ENCODE results near the gene ADAMTS7.
"Not testable (repeated sequence)": the region's sequence is repeated elsewhere in the genome, so short reads cannot be mapped to it uniquely, and the experiment has no call there.

The ADAMTS7 gene

DNA sequence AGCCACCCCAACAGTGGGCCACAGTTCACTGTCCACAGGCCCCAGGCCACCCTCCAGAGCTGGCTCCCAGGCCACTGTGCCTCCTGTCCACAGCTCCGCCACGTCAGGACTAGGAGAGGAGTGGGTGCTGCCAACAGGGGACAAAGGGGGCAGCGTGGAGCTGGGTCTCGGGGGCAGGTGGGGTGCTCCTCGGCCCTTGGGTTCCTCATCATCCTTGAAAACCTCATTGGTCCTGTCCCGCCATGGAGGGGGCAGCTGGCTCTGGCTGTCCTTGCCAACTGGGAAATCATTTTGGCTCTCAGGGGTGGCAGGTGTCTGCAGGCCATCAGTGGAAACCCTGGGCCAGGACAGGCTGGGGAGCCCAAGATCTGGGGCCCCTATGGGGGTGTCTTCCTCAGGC, 45.2 kb downstream of the ADAMTS7 start:
- DNase-seq (ENCODE audit: low read depth), result no peak

DNA sequence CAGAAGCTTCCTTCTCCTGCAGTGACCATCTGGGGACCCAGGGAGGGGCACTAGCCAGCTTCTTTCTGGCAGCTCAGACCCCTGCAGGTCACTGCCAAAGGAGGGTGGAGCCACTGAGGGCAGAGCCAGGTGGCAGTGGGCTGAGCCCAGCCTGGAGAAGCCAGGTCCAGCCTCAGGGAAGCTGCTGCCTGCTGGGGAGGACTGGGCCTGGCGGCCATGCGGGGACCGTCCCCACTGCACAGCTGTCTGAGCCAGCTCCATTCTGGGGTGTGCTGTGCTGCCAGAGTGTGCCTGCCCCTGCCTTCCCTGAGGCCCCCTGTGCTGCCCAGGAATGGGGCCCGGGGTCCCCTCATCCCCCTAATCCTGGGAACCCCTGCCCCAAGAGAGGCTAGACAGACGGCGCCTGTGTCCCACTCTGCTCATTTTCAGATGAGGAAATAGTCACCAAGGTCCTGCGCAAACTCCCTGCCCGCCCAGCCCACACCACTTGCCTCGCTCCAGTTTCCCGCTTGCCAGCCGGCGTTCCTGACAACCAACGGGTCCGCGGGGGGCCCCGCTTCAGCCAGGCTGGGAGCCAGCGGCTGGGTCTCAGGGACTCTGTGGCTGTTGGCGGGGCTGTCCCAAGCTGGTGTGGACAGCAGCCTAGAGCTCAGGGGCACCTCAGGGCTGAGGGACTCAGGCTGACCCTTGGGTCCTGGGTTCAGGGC, 46.0 kb downstream of the ADAMTS7 start:
- DNase-seq (ENCODE audit: low read depth), result not testable (repeated sequence)

DNA sequence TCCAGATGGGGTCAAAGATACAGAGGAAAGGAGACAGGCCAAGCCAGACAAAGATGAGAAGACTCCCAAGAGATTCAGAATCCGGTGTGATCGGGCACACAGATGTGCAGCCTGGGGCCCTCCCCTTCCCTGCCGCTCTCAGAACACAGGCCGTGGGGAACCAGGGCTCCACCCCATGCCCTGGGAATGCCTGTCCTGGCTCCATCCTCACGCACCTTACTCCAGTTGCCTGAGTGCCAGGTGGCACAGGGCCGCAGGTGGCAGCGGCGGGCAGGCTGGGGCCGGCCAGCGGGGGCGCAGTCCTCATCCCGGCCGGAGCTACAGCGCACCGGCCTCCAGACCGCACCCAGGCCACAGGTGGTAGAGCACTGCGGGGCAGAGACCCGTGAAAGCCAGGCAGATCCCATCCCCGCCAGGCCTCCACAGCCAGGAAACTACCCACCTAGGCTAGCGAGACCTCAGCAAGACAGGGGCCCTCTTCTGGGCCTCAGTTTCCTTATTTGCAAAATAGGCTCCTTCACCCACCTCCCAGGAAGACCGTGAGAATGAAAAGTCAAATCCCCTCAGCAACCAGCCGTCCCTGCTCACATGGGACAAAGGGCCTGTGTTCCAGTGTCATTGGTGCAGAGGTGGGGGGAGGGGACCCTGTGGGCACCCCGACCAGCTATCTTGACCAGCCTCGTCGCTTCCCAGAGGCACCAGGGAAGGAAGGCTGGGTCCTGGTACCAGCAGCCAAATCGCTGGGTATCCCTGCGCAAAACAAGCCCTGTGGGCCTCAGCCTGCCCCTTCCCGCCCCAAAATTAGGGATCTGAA, 46.7 kb downstream of the ADAMTS7 start:
- not testable (repeated sequence) for DNase-seq (ENCODE audit: low read depth)

DNA sequence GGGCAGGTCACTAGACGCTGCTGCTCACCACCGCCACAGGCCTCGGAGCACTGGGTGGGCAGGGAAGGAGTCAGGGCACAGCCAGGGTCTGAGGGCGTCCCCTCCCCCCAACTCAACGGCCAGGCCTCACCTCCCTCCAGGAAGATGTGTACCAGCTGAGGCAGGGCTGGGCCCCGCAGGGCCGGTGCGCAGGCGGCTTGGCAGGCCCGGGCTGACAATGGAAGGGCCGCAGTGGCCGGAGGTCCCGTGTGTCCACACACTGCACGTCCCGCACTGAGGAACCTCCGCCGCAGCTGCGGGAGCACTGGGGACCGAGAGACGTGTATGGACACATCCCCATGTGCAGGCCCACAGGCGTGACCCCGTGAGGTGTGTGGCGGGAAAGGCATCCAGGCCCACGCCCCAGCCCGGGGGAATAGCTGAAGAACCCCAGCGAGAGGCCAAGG, 47.4 kb downstream of the ADAMTS7 start:
- no peak for DNase-seq (ENCODE audit: low read depth)

DNA sequence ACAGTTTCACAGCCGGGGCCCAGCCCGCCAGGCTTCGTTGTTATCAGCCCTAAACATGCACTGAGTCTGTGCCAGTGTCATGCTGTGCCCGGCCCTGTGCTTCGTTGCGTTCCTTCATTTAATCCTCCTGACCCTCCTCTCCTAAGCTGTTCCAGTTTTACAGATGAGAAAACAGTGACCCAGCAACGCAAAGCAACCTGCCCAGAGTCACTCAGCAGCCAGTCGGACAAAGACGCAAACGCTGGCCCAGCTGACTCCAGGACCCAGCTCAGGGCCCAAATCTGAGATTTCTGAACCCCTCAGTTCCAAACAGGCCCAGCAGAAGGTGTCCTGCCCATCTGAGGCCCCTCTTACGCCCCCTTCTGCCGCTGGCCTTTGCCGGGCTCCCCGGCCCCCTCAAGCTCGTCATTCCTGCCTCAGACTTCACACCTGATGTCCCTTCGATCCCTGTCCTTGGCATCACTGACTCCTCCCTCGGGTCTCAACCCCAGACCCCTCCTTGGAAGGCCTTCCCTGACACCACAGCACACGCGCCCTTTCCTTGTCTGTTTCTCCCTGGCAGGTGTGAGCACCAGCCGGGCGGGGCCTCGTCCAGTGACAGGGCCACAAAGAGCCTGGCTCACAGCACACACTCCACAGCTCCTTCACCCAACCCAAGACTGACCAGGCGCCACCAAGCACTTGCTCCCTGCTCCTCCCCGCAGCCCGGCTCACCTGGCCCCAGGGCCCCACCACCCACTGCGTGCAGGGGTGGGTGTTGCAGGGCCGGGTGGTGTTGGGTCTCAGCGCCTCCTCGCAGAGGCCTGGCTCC, 48.1 kb downstream of the ADAMTS7 start:
- no peak for DNase-seq (ENCODE audit: low read depth)

DNA sequence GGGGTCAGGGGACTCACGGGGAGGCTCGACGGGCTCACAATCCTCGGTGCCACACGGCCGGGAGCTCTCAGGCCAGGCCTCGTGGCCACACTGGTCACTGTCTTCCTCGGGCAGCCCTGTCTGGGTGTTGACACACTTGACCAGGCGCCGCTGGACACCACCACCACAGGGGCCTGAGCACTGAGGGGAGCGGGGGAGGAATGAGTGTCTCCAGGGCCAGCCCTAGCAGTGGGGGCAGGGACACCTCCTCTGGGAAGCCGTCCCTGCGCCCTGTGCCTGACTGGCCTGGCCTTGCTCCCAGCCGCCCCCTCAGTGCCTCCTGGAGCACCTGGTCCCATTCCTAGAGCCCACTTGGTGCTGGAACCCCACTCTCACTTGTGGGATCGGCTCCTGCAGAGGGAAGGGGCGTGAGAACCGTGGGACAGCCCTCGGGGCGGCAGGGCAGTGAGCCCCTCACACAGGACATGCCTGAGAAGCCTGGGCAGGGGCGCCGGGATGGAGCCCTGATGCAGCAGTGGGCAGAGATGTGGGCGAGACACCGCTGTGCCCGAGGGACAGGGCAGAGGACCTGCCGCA, 48.8 kb downstream of the ADAMTS7 start:
- DNase-seq (ENCODE audit: low read depth), result not testable (repeated sequence)

DNA sequence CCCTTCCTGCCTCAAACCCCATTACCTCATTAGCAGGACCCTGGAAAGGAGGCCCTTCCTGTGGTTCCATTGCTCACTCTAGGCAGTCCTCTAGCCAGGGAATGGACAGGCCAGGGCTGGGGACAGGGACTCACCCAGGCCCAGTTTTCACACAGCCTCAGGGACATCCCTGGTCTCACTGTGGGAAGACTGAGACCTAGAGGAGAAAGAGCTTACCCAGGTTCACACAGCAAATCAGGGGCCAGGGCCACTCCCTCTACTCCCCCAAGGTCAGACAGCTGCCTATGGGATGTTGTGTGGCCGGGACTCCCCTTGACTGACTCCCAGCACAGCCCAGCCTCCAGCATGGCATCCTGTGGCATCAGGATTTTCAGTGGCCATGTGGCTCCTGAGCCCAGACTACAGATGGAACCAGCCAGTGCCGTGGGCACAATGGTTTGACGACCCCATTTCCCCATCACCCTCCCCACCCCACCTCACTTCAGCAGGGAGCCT, 49.3 kb downstream of the ADAMTS7 start:
- no peak for DNase-seq (ENCODE audit: low read depth)

DNA sequence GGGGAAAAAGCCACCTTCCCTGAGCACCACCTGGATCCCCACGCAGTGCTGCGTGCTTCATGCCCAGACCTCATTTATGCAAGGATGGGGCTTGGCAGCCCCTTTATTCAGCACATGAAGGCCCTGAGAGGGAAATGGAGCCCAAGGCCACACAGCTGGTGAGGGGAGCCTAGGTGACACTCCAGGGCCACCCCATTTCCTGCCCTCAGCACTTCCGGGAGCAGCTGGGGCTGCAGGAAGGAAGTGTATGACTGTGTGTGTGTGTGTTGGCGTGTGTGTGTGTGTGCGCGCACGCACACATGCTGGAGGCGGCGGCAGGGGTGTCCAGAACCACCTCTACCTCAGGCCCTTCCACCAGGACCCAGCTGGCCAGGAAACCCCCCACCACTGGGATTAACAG, 49.8 kb downstream of the ADAMTS7 start:
- not testable (repeated sequence) for DNase-seq (ENCODE audit: low read depth)

DNA sequence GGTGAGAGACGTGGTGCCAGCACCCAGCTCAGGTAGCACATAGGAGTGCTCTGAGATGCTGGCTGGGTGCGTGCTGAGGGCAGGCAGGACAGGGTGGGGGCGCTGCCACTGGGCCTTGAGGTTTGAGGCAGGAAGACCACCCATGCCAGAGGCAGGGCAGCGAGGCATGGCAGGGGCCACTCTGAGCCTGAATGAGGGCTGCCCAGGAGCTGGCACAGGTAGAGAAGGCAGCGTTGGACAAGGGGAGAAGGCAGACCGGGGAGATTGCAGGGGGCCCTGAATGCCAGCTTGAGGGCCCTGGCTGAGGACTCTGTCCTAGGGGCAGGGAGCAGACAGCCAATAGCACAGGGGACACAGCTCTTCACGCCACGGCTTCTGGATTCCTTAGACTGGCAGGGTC, 50.2 kb downstream of the ADAMTS7 start:
- no peak for DNase-seq (ENCODE audit: low read depth)

DNA sequence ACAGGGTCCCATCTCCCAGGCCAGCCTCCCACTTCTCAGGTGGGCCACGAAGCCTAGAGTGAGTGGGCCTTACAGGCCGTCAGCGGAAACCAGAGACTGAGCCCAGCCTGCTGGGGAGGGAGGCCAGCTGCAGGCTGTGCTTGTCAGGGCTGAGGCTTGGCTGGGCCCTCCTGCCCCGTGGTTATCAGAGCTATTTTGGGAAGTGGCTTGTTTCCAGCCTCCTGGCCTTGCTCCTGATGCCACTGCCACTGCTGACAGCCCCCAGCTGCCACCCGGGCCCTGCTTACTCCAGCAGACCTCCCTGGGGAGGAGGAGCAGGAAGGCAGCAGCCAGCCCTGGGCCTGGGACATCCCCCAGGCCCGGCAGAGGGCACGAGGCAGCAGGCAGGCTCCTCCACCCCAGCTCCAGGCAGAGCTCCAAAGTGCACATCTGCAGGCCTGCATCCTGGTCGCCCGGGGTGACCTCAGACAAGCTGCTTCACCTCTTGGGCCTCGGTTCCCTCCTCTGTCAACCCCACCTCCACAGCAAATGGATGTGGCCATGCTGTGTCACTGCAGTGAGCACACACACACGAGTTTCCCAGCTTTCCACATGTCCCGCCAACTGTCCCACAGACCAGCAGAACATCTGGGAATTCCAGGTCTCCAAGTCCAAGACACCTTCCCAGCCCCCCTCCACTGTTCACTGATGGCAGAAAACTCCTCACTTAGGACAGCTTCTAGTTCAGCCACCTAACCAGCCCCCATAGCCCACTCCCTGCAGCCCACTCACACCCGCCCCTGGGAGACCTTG, 51.0 kb downstream of the ADAMTS7 start:
- DNase-seq (ENCODE audit: low read depth), result peak; percentile 70

DNA sequence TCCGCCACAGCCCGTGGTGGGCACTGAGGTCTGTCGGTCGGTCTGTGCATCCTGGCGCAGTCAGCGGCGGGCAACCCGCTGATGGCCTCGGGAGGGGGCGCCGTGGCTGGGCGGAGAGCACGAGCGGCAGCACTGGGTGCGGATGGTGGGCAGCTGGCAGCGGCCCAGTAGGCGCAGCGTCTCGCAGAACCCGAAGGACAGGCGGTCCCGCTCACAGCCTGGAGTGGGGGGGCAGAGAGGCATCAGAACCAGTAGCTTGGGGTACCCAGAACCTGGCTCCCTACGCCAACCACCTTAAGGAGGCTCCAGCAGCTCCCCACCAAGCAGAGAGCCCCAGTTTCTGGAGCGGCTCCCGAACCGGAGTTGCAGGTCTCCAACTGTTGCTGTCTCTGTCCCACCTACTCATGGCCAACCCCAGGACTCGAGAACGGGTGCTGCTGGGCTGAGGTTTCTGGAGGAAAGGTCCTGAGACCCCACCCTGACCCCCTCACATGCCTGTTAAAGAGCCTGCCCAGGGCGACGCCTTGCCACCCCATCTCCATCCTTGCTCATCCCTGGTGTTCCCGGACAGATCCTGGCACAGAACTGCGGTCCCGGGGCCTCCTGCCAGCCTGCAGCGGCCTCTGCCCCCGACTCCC, 51.8 kb downstream of the ADAMTS7 start:
- DNase-seq (ENCODE audit: low read depth), result not testable (repeated sequence)

DNA sequence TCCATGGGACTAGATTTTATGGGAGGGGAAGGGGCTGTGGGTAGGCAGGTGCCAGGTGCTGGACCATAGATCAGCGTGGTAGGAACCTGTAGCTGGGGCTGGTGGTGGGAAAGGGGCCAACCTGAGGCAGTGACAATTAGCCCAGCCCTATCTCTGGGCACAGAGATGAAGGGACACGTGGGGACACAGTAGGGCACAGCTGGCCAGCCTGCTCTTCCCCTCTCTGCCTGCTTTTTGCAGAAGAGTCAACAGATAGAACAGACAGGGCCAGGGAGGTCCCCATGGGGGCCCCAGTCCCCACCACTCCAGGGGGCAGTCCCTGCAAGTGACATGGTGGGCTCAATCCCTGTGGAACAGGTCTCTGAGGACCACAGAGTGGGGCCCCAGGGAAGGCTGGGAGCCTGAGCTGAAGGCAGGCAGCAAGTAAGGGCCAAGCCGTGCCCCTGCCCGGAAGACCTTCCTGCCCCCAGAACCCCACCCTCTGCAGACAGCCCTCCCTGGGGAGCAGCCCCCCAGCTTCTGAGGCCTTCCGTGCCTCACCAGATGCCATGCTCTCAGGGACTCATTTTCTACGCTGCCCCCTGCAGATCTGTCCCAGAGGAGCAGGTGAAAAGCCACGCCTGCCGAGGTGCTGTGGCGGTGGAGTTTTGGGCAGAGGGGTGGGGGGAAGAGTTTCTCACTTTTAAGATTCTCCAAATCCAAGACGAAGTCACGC, 52.6 kb downstream of the ADAMTS7 start:
- not testable (repeated sequence) for DNase-seq (ENCODE audit: low read depth)

DNA sequence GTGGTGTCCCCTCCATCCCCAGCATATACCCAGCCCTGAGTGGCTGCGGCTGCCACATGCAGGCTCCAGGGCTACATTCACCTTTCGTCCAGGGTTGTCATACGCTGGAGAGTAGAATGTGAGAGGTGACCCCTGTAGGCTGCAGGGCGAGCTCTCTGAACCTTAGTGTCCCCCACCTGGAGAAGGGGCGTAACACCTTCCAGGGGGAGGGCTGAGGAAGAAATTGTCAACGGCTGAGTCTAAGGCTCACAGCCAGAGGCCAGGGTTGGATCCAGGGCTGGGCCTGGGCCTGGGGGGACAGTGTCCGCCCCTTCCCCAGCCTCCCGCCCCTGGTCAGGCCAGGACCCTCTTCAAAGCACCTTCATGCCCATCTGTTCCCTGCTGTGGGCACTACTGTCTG, 53.2 kb downstream of the ADAMTS7 start:
- not testable (repeated sequence) for DNase-seq (ENCODE audit: low read depth)

DNA sequence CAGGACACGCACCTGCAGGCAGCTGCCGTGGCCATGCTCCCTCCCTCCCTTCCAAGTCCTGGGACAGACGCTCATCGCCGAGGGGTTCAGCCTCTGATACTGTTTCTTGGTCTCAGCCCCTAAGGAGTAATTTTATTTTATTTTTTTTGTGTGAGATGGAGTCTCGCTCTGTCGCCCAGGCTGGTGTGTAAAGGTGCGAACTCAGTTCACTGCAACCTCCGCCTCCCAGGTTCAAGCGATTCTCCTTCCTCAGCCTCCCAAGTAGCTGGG, 53.7 kb downstream of the ADAMTS7 start:
- no peak for DNase-seq (ENCODE audit: low read depth)

DNA sequence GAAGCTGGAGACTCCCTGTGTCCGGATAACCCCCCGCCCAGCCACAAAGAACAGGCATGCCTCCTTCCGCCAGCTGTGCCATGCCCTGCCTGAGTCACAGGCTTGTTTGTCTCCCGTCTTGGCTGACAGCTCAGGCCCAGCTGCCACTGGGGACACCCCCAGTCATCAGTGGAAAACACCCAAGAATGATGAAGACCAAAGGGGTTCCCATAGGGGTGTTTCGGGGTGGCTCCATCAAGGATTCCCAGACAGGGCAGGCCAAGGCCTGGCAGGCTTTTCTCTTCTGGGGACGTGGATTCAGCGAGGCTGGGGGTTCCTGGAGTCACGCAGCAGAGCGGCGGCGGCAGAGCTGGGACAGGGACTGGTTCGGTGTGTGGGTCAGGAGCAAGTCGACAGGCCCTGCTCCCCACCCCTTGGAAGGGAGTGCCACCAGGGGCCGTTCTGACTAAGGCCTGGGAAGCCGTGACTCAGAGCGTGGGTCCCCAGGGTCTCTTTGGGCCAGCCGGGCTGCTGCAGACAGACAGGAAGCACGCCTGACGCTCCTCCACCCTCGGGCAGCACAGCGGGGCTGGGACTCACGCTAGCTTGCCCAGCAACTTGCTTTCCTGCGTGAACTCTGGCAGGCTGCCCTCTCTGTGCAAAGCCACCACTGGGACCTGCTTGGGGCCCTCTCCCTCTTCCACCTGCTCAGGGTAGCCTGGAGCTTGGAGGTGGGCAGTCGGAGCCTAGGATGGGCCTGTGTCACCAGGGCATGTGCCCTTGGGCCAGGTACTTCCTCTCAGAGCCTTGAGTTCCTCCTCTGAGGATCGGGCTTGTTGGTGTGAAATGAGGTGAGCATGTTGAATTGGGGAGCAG, 54.3 kb downstream of the ADAMTS7 start:
- DNase-seq (ENCODE audit: low read depth), result peak; percentile 83

DNA sequence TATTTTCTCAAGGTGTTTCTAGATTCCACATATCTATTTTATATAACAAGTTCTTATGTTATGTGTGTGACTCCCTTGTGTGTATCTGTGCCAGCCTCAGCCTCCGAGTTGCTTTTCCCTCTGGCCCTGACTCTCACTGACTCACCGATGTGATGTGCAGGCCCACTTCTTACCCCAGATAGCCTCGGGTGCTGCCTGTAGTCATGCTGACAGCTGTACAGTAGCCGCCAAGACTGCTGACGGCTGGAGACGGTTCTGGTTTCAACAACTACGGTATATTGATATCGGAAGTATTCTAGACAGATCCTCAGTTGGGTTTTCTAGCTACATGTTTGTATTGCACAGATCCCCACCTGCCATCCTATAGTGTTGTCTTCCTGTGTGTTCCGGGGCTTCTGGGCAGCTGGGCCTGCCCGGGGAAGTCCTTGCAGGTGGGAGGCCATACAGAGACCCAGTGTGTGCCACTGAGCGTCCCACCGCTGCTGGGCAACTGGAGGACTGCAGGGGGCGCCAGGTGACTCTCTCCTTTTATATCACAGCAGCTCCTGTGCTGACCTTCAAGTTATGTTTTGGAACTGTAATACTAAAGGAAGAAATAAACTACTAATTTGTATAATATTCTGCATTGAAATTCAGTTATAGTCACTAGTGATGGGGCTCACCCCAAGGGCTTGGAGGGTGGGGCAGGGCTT, 55.2 kb downstream of the ADAMTS7 start:
- peak; percentile 79 for DNase-seq (ENCODE audit: low read depth)

DNA sequence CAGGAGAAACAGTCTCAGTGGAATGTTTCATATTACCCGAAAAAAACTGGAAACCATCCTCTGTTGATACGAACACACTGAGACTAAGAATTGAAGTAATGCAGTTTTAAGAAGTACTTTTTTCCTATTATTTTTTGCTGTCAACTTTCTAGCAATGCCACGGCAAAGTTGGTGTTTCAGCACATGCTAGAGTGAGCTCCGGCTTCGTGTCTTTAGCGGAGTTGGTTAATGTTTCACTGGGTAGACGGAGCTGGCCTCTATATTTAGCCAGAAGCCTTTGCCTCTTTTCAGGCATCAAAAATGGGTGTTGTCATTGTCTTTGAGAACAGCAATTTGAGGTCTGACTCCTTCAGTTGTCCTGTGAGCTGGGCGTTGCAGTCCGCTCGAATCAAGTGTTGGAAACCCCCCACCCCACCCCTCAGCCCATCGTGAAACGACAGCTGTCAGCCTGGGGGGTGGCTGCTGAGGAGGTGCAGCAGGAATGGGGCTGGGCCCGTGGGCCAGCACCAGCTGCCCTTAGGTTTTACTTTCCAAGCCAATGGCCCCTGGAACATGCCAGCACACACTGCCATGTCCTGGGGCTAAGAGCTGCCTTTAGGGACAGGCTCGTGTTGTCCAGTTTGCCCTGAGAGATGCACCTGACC, 56.5 kb downstream of the ADAMTS7 start:
- not testable (repeated sequence) for DNase-seq (ENCODE audit: low read depth)

All from fibroblast of gingiva (primary cell).